ENCODE data around the gene SEMA3A. TPM values are rescaled to one million over a fixed set of nuclear protein-coding genes. Genes with fewer than 3 reads are reported as not detected.

SEMA3A gene
- total RNA-seq, 1 experiment from 2014 or later, result 14.2 TPM

GRCh38 chr7:84112771-84113170 is 81.8 kb downstream of the SEMA3A start:
- no peak for DNase-seq (ENCODE audit: low read depth, low spot score)
- no peak for TF ChIP-seq SRF (IDR thresholded peaks at IDR 0.05; ENCODE audit: low read depth)
- no peak for TF ChIP-seq POLR2A (IDR thresholded peaks at IDR 0.05; ENCODE audit: borderline replicate concordance, extremely low read depth, insufficient read depth, insufficient read length)
- TF ChIP-seq JUND (IDR thresholded peaks at IDR 0.05), result no peak
- no peak for TF ChIP-seq POLR2AphosphoS5 (IDR thresholded peaks at IDR 0.05; ENCODE audit: low read depth, low read length)
- TF ChIP-seq CBX3 (IDR thresholded peaks at IDR 0.05; ENCODE audit: low read depth), result no peak
- no peak for TF ChIP-seq EGR1 (IDR thresholded peaks at IDR 0.05; ENCODE audit: low read depth)
- no peak for TF ChIP-seq ZFX (IDR thresholded peaks at IDR 0.05)
- no peak for TF ChIP-seq CEBPB (IDR thresholded peaks at IDR 0.05; ENCODE audit: low read depth)
- no peak for TF ChIP-seq EZH2 (IDR thresholded peaks at IDR 0.05)
- TF ChIP-seq REST (IDR thresholded peaks at IDR 0.05; ENCODE audit: low read depth), result no peak
- TF ChIP-seq ZNF274 (IDR thresholded peaks at IDR 0.05; ENCODE audit: low read depth, low read length), result no peak
- no peak for TF ChIP-seq YY1 (IDR thresholded peaks at IDR 0.05; ENCODE audit: extremely low read depth, insufficient replicate concordance, low read depth, low read length)
- TF ChIP-seq TCF7L2 (IDR thresholded peaks at IDR 0.05; ENCODE audit: borderline replicate concordance, extremely low read depth, insufficient read depth, insufficient read length), result no peak
- Histone ChIP-seq H3K4me3 (replicated peaks in 1 of 2; ENCODE audit: low read depth in 1 of 2, low read length in 2 of 2) (no peak overlapping the region), H3K36me3 (ENCODE audit: control insufficient read depth in 1 of 2, insufficient read depth in 2 of 2, low read length in 2 of 2) (no peaks in the 10 kb centered on the region), H2AFZ (ENCODE audit: low read depth, low read length, poor library complexity, severe bottlenecking) (no peak overlapping the region), H3K9ac (ENCODE audit: low read length) (no peak overlapping the region), H3K9me3 (ENCODE audit: control insufficient read depth in 1 of 2, insufficient read depth in 1 of 2, low read depth in 1 of 2, low read length in 2 of 2) (no peaks in the 10 kb centered on the region), H3K4me2 (ENCODE audit: low read length) (no peak overlapping the region), H3K27ac (ENCODE audit: low read depth, low read length) (no peak overlapping the region), H3K4me1 (ENCODE audit: control insufficient read depth in 1 of 2, insufficient read depth in 2 of 2, low read length in 2 of 2) (peaks cover 0 to 10% of the 10 kb centered on the region in 2 experiments; a peak in 1 of 4 replicates), H3K27me3 (ENCODE audit: insufficient read depth, low read length) (no peaks in the 10 kb centered on the region), H3K79me2 (ENCODE audit: insufficient read depth, low read length) (no peaks in the 10 kb centered on the region), H4K20me1 (ENCODE audit: insufficient read depth) (no peaks in the 10 kb centered on the region), H3K9me2 (ENCODE audit: insufficient read depth) (no peaks in the 10 kb centered on the region)
- RAD21 ChIA-PET (ENCODE audit: low non-redundant PET in 1 of 2, low total read pairs in 2 of 2, uncharacterized antibody in 2 of 2, unreplicated experiment in 2 of 2), result no interaction called here
- no TSS peak for BruUV-seq (replicated peaks)
- CTCF ChIA-PET, result no interaction called here
- no peak for ATAC-seq
- POLR2A ChIA-PET, result no interaction called here
- intact Hi-C loops (cut with micrococcal nuclease), result no loop called here
